H9 (cell line): Measurements from ENCODE around the gene PHOX2A. TPM values are rescaled to one million over a fixed set of nuclear protein-coding genes. Genes with fewer than 3 reads are reported as not detected.

Experiments used
- DNase-seq: peaks from one replicate; pipeline ENCODE4 v3.0.0-alpha.2; 2017
- H2AFZ ChIP-seq: one replicate; pipeline ENCODE4 v1.6.1; 2013; ENCODE audit warnings: mild to moderate bottlenecking, low read length, control low read depth, moderate library complexity
- H2AK5ac ChIP-seq: 2 replicates; pipeline ENCODE4 v1.6.1; 2013; ENCODE audit warnings: low read length, control low read depth, mixed read lengths; ENCODE audit not compliant: insufficient read length
- H2BK120ac ChIP-seq: one replicate; pipeline ENCODE4 v1.6.1; 2013; ENCODE audit warnings: low read depth, mild to moderate bottlenecking, low read length, control low read depth, inconsistent platforms; ENCODE audit not compliant: poor library complexity, severe bottlenecking
- H2BK12ac ChIP-seq: 2 replicates; pipeline ENCODE4 v1.6.1; 2013; ENCODE audit warnings: low read length, control low read depth, mixed read lengths, low read depth; ENCODE audit not compliant: insufficient read length
- H2BK15ac ChIP-seq: 2 replicates; pipeline ENCODE4 v1.6.1; 2013; ENCODE audit warnings: low read depth, low read length, control low read depth
- H2BK20ac ChIP-seq: one replicate; pipeline ENCODE4 v1.6.1; 2013; ENCODE audit warnings: low read depth, mild to moderate bottlenecking, low read length, control low read depth, inconsistent platforms; ENCODE audit not compliant: poor library complexity, severe bottlenecking
- H2BK5ac ChIP-seq: 2 replicates; pipeline ENCODE4 v1.6.1; 2013; ENCODE audit warnings: low read length, control low read depth, mixed read lengths; ENCODE audit not compliant: insufficient read length
- H3K14ac ChIP-seq: 2 replicates; pipeline ENCODE4 v1.6.1; 2013; ENCODE audit warnings: low read length, control low read depth; ENCODE audit not compliant: insufficient read depth
- H3K18ac ChIP-seq: 2 replicates; pipeline ENCODE4 v1.6.1; 2013; ENCODE audit warnings: low read depth, mild to moderate bottlenecking, mixed read lengths, low read length, control low read depth; ENCODE audit not compliant: insufficient read length
- H3K23ac ChIP-seq: 2 replicates; pipeline ENCODE4 v1.6.1; 2013; ENCODE audit warnings: low read length, control low read depth, mixed read lengths, low read depth; ENCODE audit not compliant: insufficient read length
- H3K23me2 ChIP-seq: 2 replicates; pipeline ENCODE4 v1.6.1; 2013; ENCODE audit warnings: low read depth, mild to moderate bottlenecking, mixed read lengths, low read length, control low read depth; ENCODE audit not compliant: insufficient read length, poor library complexity, severe bottlenecking
- H3K27ac ChIP-seq: 2 replicates; pipeline ENCODE4 v1.5.1; 2013; ENCODE audit warnings: low read length, control low read depth, mixed read lengths, low read depth; ENCODE audit not compliant: insufficient read length
- H3K27me3 ChIP-seq: 2 replicates; pipeline ENCODE4 v1.6.1; 2013; ENCODE audit warnings: low read length, control low read depth, inconsistent platforms; ENCODE audit not compliant: insufficient read depth
- H3K4ac ChIP-seq: 2 replicates; pipeline ENCODE4 v1.6.1; 2013; ENCODE audit warnings: low read depth, mild to moderate bottlenecking, control low read depth, inconsistent platforms, low read length, moderate library complexity
- H3K4me1 ChIP-seq: 2 replicates; pipeline ENCODE4 v1.6.1; 2013; ENCODE audit warnings: low read length, control low read depth, inconsistent platforms; ENCODE audit not compliant: insufficient read depth
- H3K4me2 ChIP-seq: 2 replicates; pipeline ENCODE4 v1.6.1; 2013; ENCODE audit warnings: low read length, control low read depth, mixed read lengths; ENCODE audit not compliant: insufficient read length, insufficient read depth
- H3K56ac ChIP-seq: 2 replicates; pipeline ENCODE4 v1.6.1; 2013; ENCODE audit warnings: low read depth, mild to moderate bottlenecking, mixed read lengths, low read length, control low read depth; ENCODE audit not compliant: insufficient read length
- H3K79me1 ChIP-seq: 2 replicates; pipeline ENCODE4 v1.6.1; 2013; ENCODE audit warnings: low read depth, mild to moderate bottlenecking, moderate library complexity, low read length, control low read depth, inconsistent platforms; ENCODE audit not compliant: insufficient read depth, poor library complexity, severe bottlenecking
- H3K79me2 ChIP-seq: 2 replicates; pipeline ENCODE4 v1.6.1; 2013; ENCODE audit warnings: low read length, control low read depth, inconsistent platforms; ENCODE audit not compliant: insufficient read depth
- H3K9ac ChIP-seq: 2 replicates; pipeline ENCODE4 v1.6.1; 2013; ENCODE audit warnings: low read length, control low read depth, mixed read lengths; ENCODE audit not compliant: insufficient read length; ENCODE audit errors: extremely low read depth
- H3K9me3 ChIP-seq: one replicate; pipeline ENCODE4 v1.6.1; 2013; ENCODE audit warnings: low read depth, low read length, inconsistent platforms; ENCODE audit not compliant: control insufficient read depth
- H3T11ph ChIP-seq: one replicate; pipeline ENCODE4 v1.6.1; 2013; ENCODE audit warnings: mild to moderate bottlenecking, low read length, control low read depth, inconsistent platforms
- H4K20me1 ChIP-seq: one replicate; pipeline ENCODE4 v1.6.1; 2013; ENCODE audit not compliant: control insufficient read depth, insufficient read length, insufficient read depth
- H4K5ac ChIP-seq: 2 replicates; pipeline ENCODE4 v1.6.1; 2013; ENCODE audit warnings: low read depth, mild to moderate bottlenecking, mixed read lengths, low read length, control low read depth; ENCODE audit not compliant: insufficient read length
- H4K8ac ChIP-seq: replicated peaks from 2 replicates; pipeline ENCODE4 v1.6.1; 2013; ENCODE audit warnings: low read length, control low read depth, mixed read lengths, low read depth; ENCODE audit not compliant: insufficient read length
- H4K91ac ChIP-seq: 2 replicates; pipeline ENCODE4 v1.6.1; 2013; ENCODE audit warnings: low read depth, mild to moderate bottlenecking, moderate library complexity, mixed read lengths, low read length, control low read depth; ENCODE audit not compliant: insufficient read length
- H3K27ac Mint-ChIP-seq, 3 experiments: 2 replicates in 2 of 3; 3 replicates in 1 of 3; pipeline ENCODE4 v1.8.0; 2020 to 2021; ENCODE audit warnings: mixed read lengths in 3 of 3, mild to moderate bottlenecking in 1 of 3, moderate library complexity in 1 of 3
- H3K27me3 Mint-ChIP-seq: 2 replicates; pipeline ENCODE4 v1.8.0; 2021; ENCODE audit warnings: low read depth, mild to moderate bottlenecking, moderate library complexity, mixed read lengths
- H3K36me3 Mint-ChIP-seq, 3 experiments: 2 replicates in 2 of 3; 3 replicates in 1 of 3; pipeline ENCODE4 v1.8.0; 2020 to 2021; ENCODE audit warnings: low read depth in 3 of 3, mixed read lengths in 3 of 3; ENCODE audit not compliant: insufficient read depth in 1 of 3
- H3K4me1 Mint-ChIP-seq, 2 experiments: 2 replicates each; pipeline ENCODE4 v1.8.0; 2020; ENCODE audit warnings: mixed read lengths in 2 of 2
- H3K4me3 Mint-ChIP-seq, 2 experiments: 2 replicates in 1 of 2; 3 replicates in 1 of 2; pipeline ENCODE4 v1.8.0; 2020 to 2021; ENCODE audit warnings: mild to moderate bottlenecking in 2 of 2, mixed read lengths in 2 of 2, moderate library complexity in 1 of 2
- H3K9me3 Mint-ChIP-seq, 2 experiments: 2 replicates in 1 of 2; 3 replicates in 1 of 2; pipeline ENCODE4 v1.8.0; 2020; ENCODE audit warnings: mild to moderate bottlenecking in 2 of 2, mixed read lengths in 2 of 2, moderate library complexity in 1 of 2
- WGBS: extraction: QIAGEN DNeasy Blood & Tissue Kit; methylation state at CpG from one replicate; pipeline ENCODE4 v1.1.7; 2013; ENCODE audit warnings: missing lambda C conversion rate, low lambda C conversion rate, mixed read lengths; ENCODE audit not compliant: insufficient read length; ENCODE audit errors: extremely low coverage; 5-methylcytosine and 5-hydroxymethylcytosine counted together
- total RNA-seq: library from RNA; stranded (reverse); gene quantifications from 2 replicates; pipeline ENCODE4 v1.2.1, GENCODE V29; 2021
- TF ChIP-seq, protein P1 (sequence below): fragments of 200-600 bp; sonication (generic); conservative IDR thresholded peaks from 3 replicates; pipeline ENCODE4 v1.8.0; 2021; ENCODE audit warnings: antibody characterized with exemption, mild to moderate bottlenecking

The PHOX2A gene
- total RNA-seq, 1 experiment from 2014 or later, result 1.4 TPM

DNA sequence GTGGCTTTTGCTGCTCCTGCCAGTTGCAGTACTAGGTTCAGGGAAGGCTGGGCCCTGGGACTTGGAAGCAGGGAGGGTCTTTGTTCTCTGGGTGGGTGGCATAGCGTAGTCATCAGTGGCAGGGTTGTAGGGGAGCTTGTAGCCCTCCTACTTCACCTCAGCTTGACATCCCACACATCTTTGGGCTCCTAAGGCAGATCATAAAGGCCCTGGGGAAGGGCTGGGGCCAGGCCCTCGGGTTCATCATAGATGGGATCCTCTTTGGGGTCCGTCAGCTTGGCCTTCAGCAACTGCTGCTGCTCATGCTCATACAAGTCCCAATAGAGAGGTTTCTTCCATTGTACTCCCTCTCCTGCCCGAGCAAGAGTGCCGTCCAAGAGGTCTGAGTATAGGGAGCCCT, 6.0 kb upstream of the PHOX2A start:
- Histone ChIP-seq H3K56ac (no peak overlapping the region), H2BK20ac (no peak overlapping the region), H2BK5ac (no peak overlapping the region), H3K27me3 (peaks cover 31% of the 10 kb centered on the region), H2BK12ac (no peak overlapping the region), H2BK120ac (no peak overlapping the region), H3K79me2 (no peaks in the 10 kb centered on the region), H4K91ac (no peak overlapping the region), H2AFZ (no peak overlapping the region), H3K79me1 (no peaks in the 10 kb centered on the region), H4K20me1 (no peaks in the 10 kb centered on the region), H3K4me2 (no peak overlapping the region), H3K9me3 (no peaks in the 10 kb centered on the region), H3K4me1 (peaks cover 6% of the 10 kb centered on the region; the same call in 1 of the 2 replicates), H3K27ac (no peak overlapping the region), H3K9ac (no peak overlapping the region), H3K23ac (no peak overlapping the region), H3K23me2 (peaks cover 5% of the 10 kb centered on the region), H3K14ac (no peak overlapping the region), H2AK5ac (no peak overlapping the region), H3K4ac (no peak overlapping the region), H3K18ac (no peak overlapping the region), H4K8ac (no peak overlapping the region), H3T11ph (no peak overlapping the region), H4K5ac (no peak overlapping the region), H2BK15ac (no peak overlapping the region)
- TF ChIP-seq, protein P1, sequence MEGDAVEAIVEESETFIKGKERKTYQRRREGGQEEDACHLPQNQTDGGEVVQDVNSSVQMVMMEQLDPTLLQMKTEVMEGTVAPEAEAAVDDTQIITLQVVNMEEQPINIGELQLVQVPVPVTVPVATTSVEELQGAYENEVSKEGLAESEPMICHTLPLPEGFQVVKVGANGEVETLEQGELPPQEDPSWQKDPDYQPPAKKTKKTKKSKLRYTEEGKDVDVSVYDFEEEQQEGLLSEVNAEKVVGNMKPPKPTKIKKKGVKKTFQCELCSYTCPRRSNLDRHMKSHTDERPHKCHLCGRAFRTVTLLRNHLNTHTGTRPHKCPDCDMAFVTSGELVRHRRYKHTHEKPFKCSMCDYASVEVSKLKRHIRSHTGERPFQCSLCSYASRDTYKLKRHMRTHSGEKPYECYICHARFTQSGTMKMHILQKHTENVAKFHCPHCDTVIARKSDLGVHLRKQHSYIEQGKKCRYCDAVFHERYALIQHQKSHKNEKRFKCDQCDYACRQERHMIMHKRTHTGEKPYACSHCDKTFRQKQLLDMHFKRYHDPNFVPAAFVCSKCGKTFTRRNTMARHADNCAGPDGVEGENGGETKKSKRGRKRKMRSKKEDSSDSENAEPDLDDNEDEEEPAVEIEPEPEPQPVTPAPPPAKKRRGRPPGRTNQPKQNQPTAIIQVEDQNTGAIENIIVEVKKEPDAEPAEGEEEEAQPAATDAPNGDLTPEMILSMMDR, result no peak
- no peak for DNase-seq
- no peak overlapping the region; a peak in 1 of 7 replicates for H3K27ac Mint-ChIP-seq
- H3K9me3 Mint-ChIP-seq, result peaks cover 4 to 14% of the 10 kb centered on the region in 2 experiments; a peak in 4 of 5 replicates
- no CpG with 5 or more reads among the region's 5 CpGs for WGBS
- no peak overlapping the region for H3K4me3 Mint-ChIP-seq
- peaks cover 4% of the 10 kb centered on the region in 2 experiments for H3K4me1 Mint-ChIP-seq
- peaks cover 40% of the 10 kb centered on the region for H3K27me3 Mint-ChIP-seq
- peaks cover 0 to 9% (median 0%) of the 10 kb centered on the region in 3 experiments; a peak in 2 of 7 replicates for H3K36me3 Mint-ChIP-seq
